Inflammatory macrophage treated with lipopolysaccharide for 1 hour (primary cell): ENCODE measurements around the gene GBP1.
"Not testable (repeated sequence)": the region's sequence is repeated elsewhere in the genome, so short reads cannot be mapped to it uniquely, and the experiment has no call there.

Source experiments
- DNase-seq, 2 donors: peaks; one replicate each; pipeline ENCODE4 v3.0.0-alpha.2; 2020 to 2022

GBP1 gene, protein sequence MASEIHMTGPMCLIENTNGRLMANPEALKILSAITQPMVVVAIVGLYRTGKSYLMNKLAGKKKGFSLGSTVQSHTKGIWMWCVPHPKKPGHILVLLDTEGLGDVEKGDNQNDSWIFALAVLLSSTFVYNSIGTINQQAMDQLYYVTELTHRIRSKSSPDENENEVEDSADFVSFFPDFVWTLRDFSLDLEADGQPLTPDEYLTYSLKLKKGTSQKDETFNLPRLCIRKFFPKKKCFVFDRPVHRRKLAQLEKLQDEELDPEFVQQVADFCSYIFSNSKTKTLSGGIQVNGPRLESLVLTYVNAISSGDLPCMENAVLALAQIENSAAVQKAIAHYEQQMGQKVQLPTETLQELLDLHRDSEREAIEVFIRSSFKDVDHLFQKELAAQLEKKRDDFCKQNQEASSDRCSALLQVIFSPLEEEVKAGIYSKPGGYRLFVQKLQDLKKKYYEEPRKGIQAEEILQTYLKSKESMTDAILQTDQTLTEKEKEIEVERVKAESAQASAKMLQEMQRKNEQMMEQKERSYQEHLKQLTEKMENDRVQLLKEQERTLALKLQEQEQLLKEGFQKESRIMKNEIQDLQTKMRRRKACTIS

GRCh38 chr1:89065079-89065868 is at the start of gene GBP1:
GBP1 (minus strand) TSS chr1:89065208; CDS start chr1:89063234, 1,974 bp downstream.
- DNase-seq = peak; percentile 95 to 96

DNA sequence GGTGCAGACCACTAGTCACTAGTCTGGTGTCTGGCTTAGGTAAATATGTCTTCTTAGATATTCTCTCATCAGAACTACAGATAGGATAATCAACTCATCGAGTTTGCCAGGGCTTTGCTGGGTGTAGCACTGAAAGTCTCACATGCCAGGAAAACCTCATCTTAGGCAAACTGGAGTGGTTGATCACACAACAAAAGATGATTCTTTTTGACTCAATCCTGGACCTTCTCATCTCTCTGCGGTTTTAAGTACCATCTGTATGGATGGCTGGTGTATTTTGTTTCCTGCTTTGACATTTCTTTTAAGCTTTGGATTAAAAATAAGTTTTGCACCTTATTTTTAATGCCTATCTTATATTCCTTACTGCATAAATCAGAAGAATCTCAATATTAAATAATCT is 49.7 kb upstream of the GBP1 start:
- DNase-seq = no peak

DNA sequence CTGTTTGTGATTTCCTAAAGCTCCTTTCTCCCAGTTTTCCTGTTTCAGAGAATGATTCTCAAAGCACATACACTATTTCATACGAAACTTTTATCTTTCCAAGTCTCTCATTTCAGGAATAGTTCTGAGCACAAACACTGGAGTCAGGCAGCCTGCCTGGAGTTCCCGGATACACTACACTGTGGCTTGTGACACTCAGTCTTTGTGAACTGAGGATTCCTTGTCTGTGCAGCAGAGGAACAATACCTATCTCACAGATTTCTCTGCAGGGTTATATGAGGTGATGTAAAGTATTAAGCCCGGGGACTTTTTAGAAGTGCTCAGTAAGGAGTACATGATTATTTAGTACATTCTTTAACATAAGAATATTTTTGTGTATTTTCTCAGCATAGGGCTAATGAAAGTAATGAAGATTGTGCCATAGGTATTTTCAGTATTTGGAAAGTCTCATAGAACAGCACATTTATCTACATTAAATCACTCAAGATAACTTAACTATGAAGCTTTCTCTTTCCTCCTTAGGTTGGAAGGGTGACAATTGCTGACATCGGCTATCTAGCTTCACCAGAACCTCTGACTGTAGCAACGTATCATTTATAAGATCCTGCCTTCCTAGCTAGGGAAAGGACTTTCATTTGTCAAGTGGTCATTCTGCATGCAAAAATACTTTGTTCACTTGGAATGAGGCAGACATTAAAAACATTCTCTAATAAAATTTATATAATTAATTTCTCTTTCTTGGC is 48.0 kb upstream of the GBP1 start:
- no peak for DNase-seq

DNA sequence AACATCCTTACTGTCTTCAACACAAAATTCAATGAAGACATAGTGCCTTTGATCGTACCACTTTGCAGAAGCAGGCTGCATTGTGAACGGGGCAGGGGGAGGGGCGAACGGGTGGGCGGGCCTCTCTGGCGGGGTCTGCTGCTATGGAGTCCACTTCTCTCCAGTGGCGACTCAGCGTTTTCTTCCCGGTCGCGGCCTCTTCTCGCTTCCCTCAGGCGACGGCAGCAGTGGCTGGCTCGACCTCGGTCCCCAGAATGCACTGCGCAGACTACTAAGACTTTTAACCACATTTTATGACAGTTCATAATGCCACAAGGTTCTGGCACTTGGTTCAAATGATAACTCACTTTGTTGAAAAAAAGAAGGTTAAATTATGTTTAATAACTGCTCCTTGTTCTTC is 39.7 kb upstream of the GBP1 start:
- DNase-seq = no peak

DNA sequence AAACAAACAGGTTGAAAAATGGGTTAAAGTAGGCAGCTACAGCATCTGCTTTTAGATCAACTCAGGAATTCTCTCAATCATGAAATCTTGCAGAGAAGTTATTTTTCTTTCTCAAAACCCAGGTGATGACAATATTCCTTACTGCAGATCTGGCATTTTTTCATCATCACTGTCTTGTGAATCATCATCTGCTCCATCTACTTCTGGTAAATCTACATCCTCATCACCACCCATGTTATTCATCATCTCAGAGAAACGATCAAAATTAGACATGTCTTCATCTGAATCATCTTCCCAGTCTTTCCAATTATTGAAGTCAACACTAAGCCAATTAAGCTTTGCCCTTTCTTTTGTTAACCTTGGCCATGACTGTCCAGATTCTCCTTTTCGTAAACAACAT is 39.1 kb upstream of the GBP1 start:
- DNase-seq = no peak

DNA sequence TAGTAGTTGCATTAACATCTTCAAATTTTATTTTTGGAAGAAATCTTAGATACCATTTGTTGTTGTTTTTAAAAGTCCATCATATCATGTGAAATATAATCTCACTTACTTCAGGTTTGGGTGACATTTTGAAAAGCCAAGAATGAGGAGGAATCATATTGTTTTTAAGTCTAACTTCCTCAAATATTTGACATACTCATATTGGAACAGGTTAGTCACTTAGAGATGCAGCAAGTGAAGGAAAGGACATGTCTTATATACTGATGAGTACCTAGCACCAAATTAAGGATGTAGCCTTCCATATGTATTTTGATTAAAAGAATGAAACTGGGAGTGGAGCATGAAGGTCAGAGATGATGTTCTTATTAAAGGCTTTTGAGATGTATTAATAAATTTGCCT is 37.0 kb upstream of the GBP1 start:
- no peak for DNase-seq

- peak in 1 of 2 donors; percentile 12 for DNase-seq
Observed at GRCh38 chr1:89100412-89100811, 35.4 kb upstream of the GBP1 start.

DNA sequence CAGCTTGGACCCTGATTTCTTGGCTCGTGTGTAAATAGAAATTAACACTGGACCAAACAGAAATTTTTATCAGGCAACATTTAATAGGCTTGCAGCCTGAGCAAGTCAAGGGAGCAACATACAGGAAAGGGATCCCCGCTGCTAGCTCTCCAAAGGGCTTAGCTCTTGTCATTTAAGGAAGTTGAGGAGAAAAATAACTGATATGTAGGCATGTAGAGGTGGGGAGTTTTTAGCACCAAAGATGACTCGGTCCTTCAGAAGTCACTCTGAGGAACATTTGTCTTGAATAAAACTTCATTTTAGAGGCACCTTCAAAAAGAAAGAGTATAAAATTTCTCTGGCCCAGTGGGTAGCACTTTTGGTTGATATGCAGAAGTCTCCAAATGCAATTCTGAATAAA is 33.8 kb upstream of the GBP1 start:
- peak in 1 of 2 donors; percentile 58 for DNase-seq

DNA sequence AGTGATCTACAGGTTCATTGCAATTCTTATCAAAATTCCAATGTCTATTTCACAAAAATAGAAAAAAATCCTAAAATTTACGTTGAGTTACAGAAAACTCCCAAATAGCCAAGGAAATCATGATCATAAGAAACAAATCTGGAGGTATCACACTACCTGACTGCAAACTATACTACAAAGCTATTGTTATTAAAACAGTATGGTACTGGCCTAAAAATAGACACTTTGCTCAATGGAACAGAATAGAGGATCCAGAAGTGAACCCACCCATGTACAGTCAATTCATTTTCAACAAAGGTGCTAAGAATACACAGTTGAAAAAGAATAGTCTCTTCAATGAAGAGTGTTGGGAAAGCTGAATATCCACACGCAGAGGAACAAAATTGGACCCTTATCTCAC is 30.7 kb upstream of the GBP1 start:
- no peak for DNase-seq

DNA sequence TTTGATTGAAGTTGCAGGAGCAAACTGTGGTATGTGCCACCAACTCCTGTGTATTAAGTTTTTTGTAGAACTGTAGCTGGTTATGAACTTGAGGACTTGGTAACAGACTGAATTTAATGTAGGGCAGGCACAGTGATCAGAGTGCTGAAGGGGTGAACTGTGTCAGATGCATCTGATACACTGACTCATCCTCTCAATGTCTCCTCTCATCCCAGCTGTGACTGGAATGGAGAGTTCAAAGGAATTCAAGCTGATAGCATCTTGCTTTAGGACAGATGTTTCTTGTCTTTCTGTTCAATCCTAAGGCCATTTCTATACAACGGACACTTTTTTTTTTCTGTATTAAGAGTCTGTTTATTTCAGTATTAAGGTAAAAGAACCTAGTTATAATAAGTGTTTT is 25.0 kb upstream of the GBP1 start:
- no peak for DNase-seq

GRCh38 chr1:89088572-89088971 is 23.6 kb upstream of the GBP1 start:
- DNase-seq = no peak

- DNase-seq = no peak
Observed at GRCh38 chr1:89087241-89087640, 22.2 kb upstream of the GBP1 start.

GRCh38 chr1:89085781-89086180 is 20.8 kb upstream of the GBP1 start:
- peak; percentile 31 to 90 for DNase-seq

GRCh38 chr1:89081005-89081404 is 16.0 kb upstream of the GBP1 start:
- peak; percentile 82 to 85 for DNase-seq

DNA sequence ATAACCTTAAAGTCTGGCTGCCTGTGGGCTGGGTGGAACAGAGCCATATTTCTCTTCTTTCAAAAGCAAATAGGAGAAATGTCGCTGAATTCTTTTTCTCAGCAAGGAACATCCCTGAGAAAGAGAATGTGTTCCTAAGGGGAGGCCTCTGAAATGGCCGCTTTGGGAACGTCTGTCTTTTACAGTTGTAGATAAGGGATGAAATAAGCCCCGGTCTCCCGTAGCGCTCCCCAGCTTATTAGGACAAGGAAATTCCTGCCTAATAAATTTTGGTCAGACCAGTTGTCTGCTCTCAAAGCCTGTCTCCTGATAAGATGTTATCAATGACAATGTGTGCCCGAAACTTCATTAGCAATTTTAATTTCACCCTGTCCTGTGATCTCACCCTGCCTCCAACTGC is 15.1 kb upstream of the GBP1 start:
- not testable (repeated sequence) for DNase-seq

GRCh38 chr1:89072466-89073065 is 7.6 kb upstream of the GBP1 start:
- DNase-seq = not testable (repeated sequence)

DNA sequence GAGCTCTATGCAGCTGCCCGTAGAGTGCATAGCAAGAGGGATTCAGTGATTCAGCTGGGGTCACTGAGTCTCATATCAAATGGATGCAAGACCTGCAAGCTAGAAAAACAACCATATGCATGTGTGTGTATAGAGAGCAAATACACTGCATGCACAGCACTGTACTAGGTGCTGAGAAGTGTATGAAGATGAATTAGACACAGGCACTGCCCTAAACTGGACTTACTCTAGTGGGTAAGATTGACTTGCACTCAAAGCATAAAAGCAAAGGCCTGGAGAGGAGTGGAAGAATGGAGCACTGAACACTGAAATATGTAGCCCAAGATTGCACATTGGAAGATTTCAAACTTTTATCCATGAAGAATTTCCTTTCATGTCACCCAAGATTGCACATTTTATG is 5.5 kb upstream of the GBP1 start:
- DNase-seq = no peak

GRCh38 chr1:89069951-89070350 is 4.9 kb upstream of the GBP1 start:
- DNase-seq = peak; percentile 58 to 65

- no peak for DNase-seq
Observed at GRCh38 chr1:89068291-89068690, 3.3 kb upstream of the GBP1 start.

GRCh38 chr1:89064632-89065031 is 376 bp downstream of the GBP1 start:
- DNase-seq = peak in 1 of 2 donors; percentile 37

DNA sequence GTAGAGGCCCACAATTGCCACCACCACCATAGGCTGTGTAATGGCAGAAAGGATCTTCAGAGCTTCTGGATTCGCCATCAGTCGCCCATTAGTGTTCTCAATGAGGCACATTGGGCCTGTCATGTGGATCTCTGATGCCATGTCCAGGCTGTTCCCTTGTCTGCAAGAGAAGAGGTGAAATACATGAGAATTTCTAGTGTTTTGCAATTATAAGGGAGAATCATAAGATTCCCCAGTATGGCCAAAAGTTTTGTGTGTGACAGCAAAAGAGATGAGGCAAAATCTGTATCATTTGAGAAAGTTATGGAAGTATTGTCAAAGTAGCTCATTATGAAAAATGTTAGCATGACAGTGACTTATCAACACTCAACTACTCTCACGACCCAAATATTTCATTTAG is 1.9 kb downstream of the GBP1 start:
- DNase-seq = peak; percentile 64 to 89

- no peak for DNase-seq
Observed at GRCh38 chr1:89060091-89060490, 4.9 kb downstream of the GBP1 start.

DNA sequence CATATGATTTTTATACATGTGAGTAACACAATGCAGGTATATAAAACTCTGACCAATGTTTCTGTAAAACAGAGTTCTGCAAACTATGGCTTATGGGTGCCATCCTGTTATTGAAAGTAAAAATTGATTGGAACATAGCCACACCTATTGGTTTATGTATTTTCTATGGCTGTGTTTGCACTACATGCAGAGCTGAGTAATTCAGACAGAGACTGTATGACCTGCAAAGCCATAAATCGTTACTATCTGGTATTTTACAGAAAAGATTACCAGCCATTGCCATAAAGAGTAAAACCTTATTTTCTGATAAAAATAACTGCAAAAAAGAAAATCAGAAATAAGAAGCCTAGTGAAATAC is 13.1 kb downstream of the GBP1 start:
- no peak for DNase-seq
